ENCODE data around the gene PLK5. TPM values are rescaled to one million over a fixed set of nuclear protein-coding genes. Genes with fewer than 3 reads are reported as not detected.
A peak's percentile ranks its signal among the peaks of the same experiment; 100 is the strongest.

Gene PLK5
- total and polyA plus RNA-seq, 2 donors (not counting 1 experiment from before 2014, with no cell fraction given) = not detected

GRCh38 chr19:1507192-1507660, 16.7 kb upstream of the PLK5 start:
- Histone ChIP-seq H3K27ac (ENCODE audit: low read length in 2 of 2) (no peak overlapping the region), H3K27me3 (replicated peaks in 1 of 4; ENCODE audit: control extremely low read depth in 1 of 4, control insufficient read depth in 3 of 4, insufficient read depth in 4 of 4, low read length in 3 of 4) (peaks cover 0 to 80% (median 20%) of the 10 kb centered on the region in 4 experiments), H3K9me3 (ENCODE audit: control extremely low read depth in 1 of 3, control insufficient read depth in 2 of 3, insufficient read depth in 1 of 3, low read length in 2 of 3) (peaks cover 0 to 59% (median 7%) of the 10 kb centered on the region in 3 donors), H3K4me3 (ENCODE audit: control extremely low read depth in 1 of 5, extremely low read depth in 1 of 5, insufficient read depth in 1 of 5, low read depth in 2 of 5, low read length in 4 of 5) (peak overlapping the region in 1 of 5 experiments; percentile 41), H3K9ac (ENCODE audit: low read length) (peak overlapping the region; percentile 46), H2AFZ (ENCODE audit: insufficient read depth, low read depth, low read length, poor library complexity, severe bottlenecking) (no peak overlapping the region), H3K36me3 (replicated peaks in 1 of 2; ENCODE audit: control extremely low read depth in 1 of 2, control insufficient read depth in 1 of 2, extremely low read depth in 1 of 2, insufficient read depth in 2 of 2, low read length in 1 of 2) (no peaks in the 10 kb centered on the region), H3K79me2 (ENCODE audit: control insufficient read depth, insufficient read depth, low read length) (no peaks in the 10 kb centered on the region), H4K20me1 (ENCODE audit: control insufficient read depth, insufficient read depth, low read length, poor library complexity, severe bottlenecking) (no peaks in the 10 kb centered on the region), H3K4me2 (replicated peaks; ENCODE audit: low read depth, low read length, poor library complexity, severe bottlenecking) (peak overlapping the region; percentile 78), H3K4me1 (ENCODE audit: control insufficient read depth in 2 of 2, insufficient read depth in 2 of 2, low read length in 2 of 2) (peaks cover 16 to 21% of the 10 kb centered on the region in 2 donors)
- Mint-ChIP-seq H3K9me3 (ENCODE audit: insufficient read depth) (no peaks in the 10 kb centered on the region), H3K27ac (no peak overlapping the region), H3K4me3 (no peak overlapping the region), H3K4me1 (peaks cover 11% of the 10 kb centered on the region), H3K27me3 (peaks cover 41% of the 10 kb centered on the region)
- no peak for TF ChIP-seq CTCF (IDR thresholded peaks at IDR 0.05)
- TF ChIP-seq EZH2 (IDR thresholded peaks at IDR 0.05; ENCODE audit: borderline replicate concordance, insufficient read depth, low read depth, low read length, poor library complexity, severe bottlenecking) = no peak
- POLR2A ChIA-PET = no interaction called here
- 74% methylated on average over 23 of the region's 23 CpGs for WGBS (ENCODE audit: insufficient coverage)
- DNase-seq = no peak
- intact Hi-C loops (cut with micrococcal nuclease) = loop anchor here (1.0 kb wide), 1 partner anchor 28 kb away; the partner anchor contains the start of gene C19orf25
- CTCF ChIA-PET = no interaction called here
- ATAC-seq (ENCODE audit: low read depth) = no peak

- Mint-ChIP-seq H3K4me1 (peaks cover 12% of the 10 kb centered on the region), H3K9me3 (ENCODE audit: insufficient read depth) (no peaks in the 10 kb centered on the region), H3K4me3 (peak overlapping the region; percentile 85), H3K27me3 (peaks cover 41% of the 10 kb centered on the region), H3K27ac (peak overlapping the region; percentile 88)
- Histone ChIP-seq H3K27me3 (replicated peaks in 1 of 4; ENCODE audit: control extremely low read depth in 1 of 4, control insufficient read depth in 3 of 4, insufficient read depth in 4 of 4, low read length in 3 of 4) (peaks cover 0 to 79% (median 20%) of the 10 kb centered on the region in 4 experiments), H3K79me2 (ENCODE audit: control insufficient read depth, insufficient read depth, low read length) (no peaks in the 10 kb centered on the region), H3K4me2 (replicated peaks; ENCODE audit: low read depth, low read length, poor library complexity, severe bottlenecking) (peak overlapping the region; percentile 78), H4K20me1 (ENCODE audit: control insufficient read depth, insufficient read depth, low read length, poor library complexity, severe bottlenecking) (no peaks in the 10 kb centered on the region), H3K4me3 (ENCODE audit: control extremely low read depth in 1 of 5, extremely low read depth in 1 of 5, insufficient read depth in 1 of 5, low read depth in 2 of 5, low read length in 4 of 5) (peak overlapping the region in 4 of 5 experiments; percentile 18 to 45 (median 42)), H3K4me1 (ENCODE audit: control insufficient read depth in 2 of 2, insufficient read depth in 2 of 2, low read length in 2 of 2) (peaks cover 19 to 24% of the 10 kb centered on the region in 2 donors), H2AFZ (ENCODE audit: insufficient read depth, low read depth, low read length, poor library complexity, severe bottlenecking) (peak overlapping the region; percentile 79), H3K27ac (ENCODE audit: low read length in 2 of 2) (no peak overlapping the region), H3K9ac (ENCODE audit: low read length) (peak overlapping the region; percentile 46), H3K36me3 (replicated peaks in 1 of 2; ENCODE audit: control extremely low read depth in 1 of 2, control insufficient read depth in 1 of 2, extremely low read depth in 1 of 2, insufficient read depth in 2 of 2, low read length in 1 of 2) (no peaks in the 10 kb centered on the region), H3K9me3 (ENCODE audit: control extremely low read depth in 1 of 3, control insufficient read depth in 2 of 3, insufficient read depth in 1 of 3, low read length in 2 of 3) (peaks cover 0 to 63% (median 7%) of the 10 kb centered on the region in 3 donors)
- intact Hi-C loops (cut with micrococcal nuclease) = loop anchor here (1.0 kb wide), 2 partner anchors 18 to 29 kb away; partner anchors contain the start of genes C19orf25 and PCSK4
- TF ChIP-seq CTCF (IDR thresholded peaks at IDR 0.05) = no peak
- TF ChIP-seq EZH2 (IDR thresholded peaks at IDR 0.05; ENCODE audit: borderline replicate concordance, insufficient read depth, low read depth, low read length, poor library complexity, severe bottlenecking) = no peak
- POLR2A ChIA-PET = no interaction called here
- WGBS (ENCODE audit: insufficient coverage) = 4% methylated on average over 41 of the region's 46 CpGs
- peak; percentile 91 for ATAC-seq (ENCODE audit: low read depth)
- CTCF ChIA-PET = no interaction called here
- peak; percentile 93 for DNase-seq
Measured at GRCh38 chr19:1507763-1508506, 15.9 kb upstream of the PLK5 start.
